Endothelial cell of umbilical vein (primary cell): ENCODE results near the gene HOOK2. TPM values are rescaled to one million over a fixed set of nuclear protein-coding genes. Genes with fewer than 3 reads are reported as not detected.

ENCODE experiments used
- BruUV-seq: library from RNA; stranded (reverse); fragments of 400-500 nt; replicated peaks from 2 replicates; lab custom pipeline; 2021; lab: Mats Ljungman, UMichigan
- CTCF ChIA-PET: fragments of 300-600, 350-600 bp; sonication (Branson Sonifier 250); formaldehyde crosslinking; loops from one replicate; lab custom pipeline; 2021; ENCODE audit warnings: antibody characterized with exemption, inconsistent platforms; lab: Charles Lee
- POLR2A ChIA-PET: fragments of 300-600, 350-600 bp; sonication (Branson Sonifier 250); formaldehyde crosslinking; loops from one replicate; lab custom pipeline; 2021; ENCODE audit warnings: antibody characterized with exemption, inconsistent platforms; lab: Charles Lee
- DNase-seq: peaks from one replicate; pipeline ENCODE4 v3.0.0-alpha.2; 2011; ENCODE audit warnings: low read depth, low spot score
- FAIRE-seq: peaks from 2 replicates; lab custom pipeline; 2011; peaks lifted over from hg19 to GRCh38; lab: Jason Lieb, UNC
- H2AFZ ChIP-seq: 2 replicates; pipeline ENCODE4 v1.6.0; 2012; ENCODE audit warnings: low read depth, low read length, control low read depth, inconsistent platforms
- H3K27ac ChIP-seq: 2 replicates; pipeline ENCODE4 v1.5.1; 2011; ENCODE audit warnings: low read depth, mild to moderate bottlenecking, control low read depth, low read length, moderate library complexity; ENCODE audit not compliant: insufficient read depth
- H3K27me3 ChIP-seq, 2 experiments: 2 replicates each; pipeline versions ENCODE4 v1.6.0 to v1.6.1; 2011; ENCODE audit warnings: low read length in 2 of 2, mixed read lengths in 1 of 2; ENCODE audit not compliant: control insufficient read depth in 2 of 2, insufficient read depth in 2 of 2
- H3K36me3 ChIP-seq, 2 experiments: 2 replicates in 1 of 2; 3 replicates in 1 of 2; pipeline ENCODE4 v1.5.1; 2011; ENCODE audit warnings: low read length in 2 of 2, mild to moderate bottlenecking in 1 of 2, moderate library complexity in 1 of 2; ENCODE audit not compliant: control insufficient read depth in 2 of 2, insufficient read depth in 2 of 2; ENCODE audit errors: extremely low read depth in 1 of 2
- H3K4me1 ChIP-seq: 3 replicates; pipeline ENCODE4 v1.5.1; 2011; ENCODE audit warnings: mild to moderate bottlenecking, low read length; ENCODE audit not compliant: control insufficient read depth, insufficient read depth; ENCODE audit errors: extremely low read depth
- H3K4me2 ChIP-seq: 2 replicates; pipeline ENCODE4 v1.6.1; 2011; ENCODE audit warnings: low read length, control low read depth, mixed read lengths; ENCODE audit not compliant: insufficient read depth
- H3K4me3 ChIP-seq, 3 experiments: fragments of 200-600 bp in 1 of 3; sonication (generic), shearing (Covaris generic) in 1 of 3; replicated peaks in 1 of 3; 2 replicates each; pipeline ENCODE4 v1.5.1; 2011 to 2016; ENCODE audit warnings: control low read depth in 3 of 3, low read length in 3 of 3, mild to moderate bottlenecking in 2 of 3, inconsistent platforms in 1 of 3, low read depth in 1 of 3, moderate library complexity in 1 of 3; ENCODE audit not compliant: insufficient read depth in 1 of 3
- H3K79me2 ChIP-seq: 2 replicates; pipeline ENCODE4 v1.6.0; 2012; ENCODE audit warnings: low read length, inconsistent platforms; ENCODE audit not compliant: control insufficient read depth, insufficient read depth
- H3K9ac ChIP-seq: replicated peaks from 2 replicates; pipeline ENCODE3; 2011; ENCODE audit warnings: low read length, control low read depth; ENCODE audit not compliant: insufficient read depth; ENCODE audit errors: extremely low read depth
- H3K9me1 ChIP-seq: replicated peaks from 3 replicates; pipeline ENCODE4 v1.6.0; 2011; ENCODE audit warnings: mild to moderate bottlenecking, low read length; ENCODE audit not compliant: control insufficient read depth, insufficient read depth; ENCODE audit errors: extremely low read depth
- H3K9me3 ChIP-seq: replicated peaks from 2 replicates; pipeline ENCODE4 v1.5.1; 2012; ENCODE audit warnings: low read length, inconsistent platforms; ENCODE audit not compliant: control insufficient read depth, insufficient read depth
- H4K20me1 ChIP-seq: replicated peaks from 2 replicates; pipeline ENCODE3; 2011; ENCODE audit warnings: mild to moderate bottlenecking, low read length; ENCODE audit not compliant: control insufficient read depth, insufficient read depth; ENCODE audit errors: extremely low read depth
- CTCF ChIP-seq, 2 donors: IDR thresholded peaks; 1 replicate in 1 of 2; 2 replicates in 1 of 2; pipeline ENCODE4 v1.5.1; 2011; ENCODE audit warnings: low read length in 2 of 2, mild to moderate bottlenecking in 2 of 2, moderate library complexity in 2 of 2, control low read depth in 1 of 2, inconsistent platforms in 1 of 2, low read depth in 1 of 2; ENCODE audit not compliant: insufficient read depth in 1 of 2; ENCODE audit errors: extremely low read depth in 1 of 2
- EZH2 ChIP-seq: IDR thresholded peaks from 2 replicates; pipeline ENCODE4 v1.6.1; 2012; ENCODE audit warnings: borderline replicate concordance, low read depth, mild to moderate bottlenecking, moderate library complexity, low read length, inconsistent platforms; ENCODE audit not compliant: severe bottlenecking
- FOS ChIP-seq: IDR thresholded peaks from 2 replicates; pipeline ENCODE4 v1.6.1; 2011; ENCODE audit warnings: mild to moderate bottlenecking, low read length, moderate library complexity, borderline replicate concordance; ENCODE audit not compliant: insufficient read depth
- GATA2 ChIP-seq: IDR thresholded peaks from 2 replicates; pipeline ENCODE4 v1.7.0; 2011; ENCODE audit warnings: low read depth, mild to moderate bottlenecking, moderate library complexity, mixed read lengths, low read length; ENCODE audit not compliant: insufficient read length, insufficient read depth
- JUN ChIP-seq: IDR thresholded peaks from 2 replicates; pipeline ENCODE4 v1.6.1; 2011; ENCODE audit warnings: borderline replicate concordance, low read depth; ENCODE audit not compliant: insufficient read length, insufficient read depth
- MAX ChIP-seq: IDR thresholded peaks from 2 replicates; pipeline ENCODE4 v1.6.1; 2011; ENCODE audit not compliant: insufficient read depth, insufficient read length
- MYC ChIP-seq: IDR thresholded peaks from one replicate; pipeline ENCODE4 v1.6.1; 2011; ENCODE audit warnings: mild to moderate bottlenecking, low read depth, low read length
- POLR2A ChIP-seq: IDR thresholded peaks from 2 replicates; pipeline ENCODE4 v1.6.1; 2012; ENCODE audit warnings: low read depth, mild to moderate bottlenecking, control low read depth, low read length
- POLR2AphosphoS5 ChIP-seq: IDR thresholded peaks from 2 replicates; pipeline ENCODE4 v1.6.1; 2012; ENCODE audit warnings: low read depth, mild to moderate bottlenecking, control low read depth, low read length, moderate library complexity; ENCODE audit not compliant: insufficient read depth
- dilution Hi-C: fragments of 300-500 bp; cut with MboI; formaldehyde crosslinking; loops from one replicate; pipeline ENCODE4 v1.15.0; 2019; ENCODE audit warnings: low sequenced_read_pairs; ENCODE audit not compliant: extremely low pct_ligation_motif_present
- intact Hi-C: fragments of 100-400 bp; cut with micrococcal nuclease; formaldehyde crosslinking; loops from one replicate; pipeline ENCODE4 v1.10.0; 2022
- polyA plus RNA-seq, 4 experiments: library from polyadenylated mRNA; depleted of rRNA in 3 of 4; stranded (reverse) in 3 of 4; unstranded in 1 of 4; fragments of >200 nt; gene quantifications; 2 replicates each; pipeline versions ENCODE4 v1.2.1 to v1.2.3, GENCODE V29; 2011 to 2012; ENCODE audit warnings: missing spikeins in 1 of 4
- total RNA-seq: library from RNA; stranded (reverse); gene quantifications from 2 replicates; pipeline ENCODE4 v1.2.3, GENCODE V29; 2021

HOOK2 gene
- total and polyA plus RNA-seq, 2 donors (not counting 3 experiments of a cell fraction or from before 2014, with no cell fraction given): 8.0 to 17.3 TPM

DNA sequence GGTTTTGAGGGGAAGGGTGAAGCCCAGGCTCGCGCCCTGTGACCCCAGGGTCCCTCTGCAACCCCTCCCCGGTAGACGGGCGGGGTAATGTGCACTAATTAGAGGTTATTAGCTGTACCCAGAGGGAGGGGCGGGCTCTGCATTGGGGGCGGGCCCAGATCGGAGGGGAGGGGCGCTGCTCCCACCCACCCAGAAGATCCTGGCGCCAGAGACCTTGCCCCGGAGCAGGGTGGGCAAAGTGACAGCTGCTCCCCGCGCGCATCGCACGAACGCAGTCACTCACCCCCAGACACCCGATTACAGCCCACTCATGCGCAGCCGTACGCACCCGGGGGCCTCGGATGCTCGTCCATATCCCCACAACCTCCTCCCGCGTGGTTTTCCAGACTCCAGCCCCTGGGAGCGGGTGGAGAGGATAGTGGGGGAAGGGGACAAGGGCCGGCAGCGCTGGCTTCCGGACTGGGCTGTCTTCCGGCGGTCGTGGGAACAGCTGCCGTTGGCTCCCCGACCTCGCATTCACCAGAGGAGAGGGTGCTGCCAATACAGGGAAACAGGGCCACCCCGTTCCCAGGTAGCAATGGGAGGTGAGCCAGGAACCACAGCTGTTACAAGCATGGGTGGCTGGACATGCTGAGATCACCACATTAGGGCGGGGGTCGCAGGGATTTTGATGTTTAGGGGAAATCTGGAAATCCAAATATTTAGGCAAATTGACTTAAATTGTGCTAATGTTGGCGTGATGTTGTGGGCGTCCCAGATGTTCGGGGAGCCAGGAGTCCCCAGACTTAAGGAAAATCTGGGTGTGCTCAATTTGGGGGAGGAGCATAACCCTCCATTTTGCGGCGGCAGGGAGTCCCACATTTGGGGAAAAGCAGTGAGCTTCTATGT, 2.9 kb upstream of the HOOK2 start:
- TSS peak; percentile 59 for BruUV-seq
- H3K4me2 ChIP-seq: peak overlapping the region; percentile 57
- peak overlapping the region; percentile 82 for H3K27ac ChIP-seq
- no peaks in the 10 kb centered on the region for H3K9me3 ChIP-seq
- H2AFZ ChIP-seq: peak overlapping the region; percentile 75
- peak; percentile 73 for DNase-seq
- intact Hi-C loops (no loop called here), dilution Hi-C loops (no loop called here)
- H3K36me3 ChIP-seq: no peaks in the 10 kb centered on the region
- FAIRE-seq: peak; percentile 73
- no peaks in the 10 kb centered on the region for H4K20me1 ChIP-seq
- no peaks in the 10 kb centered on the region for H3K27me3 ChIP-seq
- H3K4me1 ChIP-seq: peaks cover 25% of the 10 kb centered on the region
- TF ChIP-seq MAX (no peak), FOS (no peak), GATA2 (no peak), CTCF (IDR thresholded peaks at IDR 0.05; ENCODE audit: extremely low read depth in 1 of 2, insufficient read depth in 1 of 2, low read depth in 1 of 2, low read length in 2 of 2) (no peak), POLR2AphosphoS5 (no peak), EZH2 (no peak), JUN (no peak), POLR2A (no peak), MYC (no peak)
- ChIA-PET CTCF (interaction anchor here (0.9 to 10.3 kb wide), 12 partner anchors 9 to 188 kb away, joined by 3 to 387 read pairs (median 4); partner anchors contain the start of genes GET3, JUNB, PRDX2 and THSD8), POLR2A (interaction anchor here (0.9 to 5.2 kb wide), 4 partner anchors 11 to 20 kb away, joined by 3 to 94 read pairs (median 4); partner anchors contain the start of gene JUNB)
- H3K79me2 ChIP-seq: no peaks in the 10 kb centered on the region
- no peaks in the 10 kb centered on the region for H3K9me1 ChIP-seq
- peak overlapping the region; percentile 52 for H3K9ac ChIP-seq
- H3K4me3 ChIP-seq: peak overlapping the region; percentile 14 to 57 (median 51)
